Spinal cord (tissue), 10 donors: ENCODE data around the gene TARBP1. TPM values are rescaled to one million over a fixed set of nuclear protein-coding genes. Genes with fewer than 3 reads are reported as not detected.
A peak's percentile ranks its signal among the peaks of the same experiment; 100 is the strongest.

ENCODE experiments used
- DNase-seq, 6 donors: peaks; one replicate each; pipeline versions ENCODE4 v3.0.0 to v3.0.0-alpha.2; 2013 to 2015; ENCODE audit warnings: low spot score in 6 of 6, low read depth in 4 of 6
- H3K27ac ChIP-seq: one replicate; pipeline ENCODE4 v1.5.1; 2013; ENCODE audit warnings: low read depth, low read length, control low read depth
- H3K27me3 ChIP-seq: one replicate; pipeline ENCODE4 v1.6.1; 2013; ENCODE audit warnings: low read length; ENCODE audit not compliant: control insufficient read depth, insufficient read depth
- H3K36me3 ChIP-seq: one replicate; pipeline ENCODE4 v1.6.1; 2013; ENCODE audit warnings: low read length; ENCODE audit not compliant: control insufficient read depth, insufficient read depth
- H3K4me1 ChIP-seq: one replicate; pipeline ENCODE4 v1.6.1; 2013; ENCODE audit warnings: low read length; ENCODE audit not compliant: control insufficient read depth, insufficient read depth
- H3K4me3 ChIP-seq: one replicate; pipeline ENCODE4 v1.5.1; 2013; ENCODE audit warnings: low read depth, low read length, control low read depth
- H3K9me3 ChIP-seq: one replicate; pipeline ENCODE4 v1.6.1; 2013; ENCODE audit warnings: low read length; ENCODE audit not compliant: control insufficient read depth, insufficient read depth
- WGBS: methylation state at CpG from one replicate; pipeline ENCODE4 v1.1.5; 2013; ENCODE audit warnings: missing lambda C conversion rate; ENCODE audit not compliant: insufficient coverage; 5-methylcytosine and 5-hydroxymethylcytosine counted together
- polyA plus RNA-seq, 2 donors: library from polyadenylated mRNA; unstranded; fragments of 120-200 nt; gene quantifications; one replicate each; pipeline ENCODE4 v1.2.1, GENCODE V29; 2013; ENCODE audit not compliant: insufficient read length in 2 of 2
- total RNA-seq, 2 donors: library from RNA; depleted of rRNA in 1 of 2; stranded (reverse); fragments of 120-200 nt in 1 of 2; fragments of >200 nt in 1 of 2; gene quantifications; one replicate each; pipeline versions ENCODE4 v1.2.3 to v1.2.4, GENCODE V29; 2013 to 2014
- donor health status: healthy.

Gene TARBP1
- total and polyA plus RNA-seq, 4 donors: 51.8 to 127 (median 73.6) TPM

- no peak for DNase-seq
- H3K27me3 ChIP-seq: no peaks in the 10 kb centered on the region
- H3K9me3 ChIP-seq: peaks cover 4% of the 10 kb centered on the region
- no peaks in the 10 kb centered on the region for H3K36me3 ChIP-seq
- WGBS: 100% methylated on average over 1 of the region's 1 CpG
- no peaks in the 10 kb centered on the region for H3K4me1 ChIP-seq
- no peak overlapping the region for H3K27ac ChIP-seq
- H3K4me3 ChIP-seq: no peak overlapping the region
These were observed 133.7 kb downstream of the TARBP1 start for GRCh38 chr1:234345237-234345636.

DNA sequence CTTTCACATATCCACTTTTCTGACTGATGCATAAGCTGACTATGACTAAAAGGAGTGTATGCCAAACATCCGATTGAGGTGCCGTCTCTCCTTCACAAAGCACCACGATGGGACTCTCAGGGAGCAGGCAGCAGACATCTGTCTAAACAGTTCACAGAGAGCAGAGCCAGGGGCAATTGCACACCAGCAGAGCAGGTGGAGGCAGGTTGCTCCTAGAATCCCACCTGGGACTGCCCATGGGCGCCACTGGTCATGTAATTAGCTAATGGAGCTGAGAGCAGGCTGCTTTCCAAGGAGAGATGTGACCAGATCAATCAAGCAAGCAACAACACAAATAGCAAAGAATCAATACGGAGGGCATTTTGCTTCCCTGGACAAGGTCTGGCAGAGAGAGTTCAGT, 136.2 kb downstream of the TARBP1 start:
- 73% methylated on average over 3 of the region's 5 CpGs for WGBS

More for the DNA sequence above, 136.2 kb downstream of the TARBP1 start:
- Histone ChIP-seq H3K27ac (no peak overlapping the region), H3K4me1 (no peaks in the 10 kb centered on the region), H3K4me3 (no peak overlapping the region), H3K36me3 (no peaks in the 10 kb centered on the region), H3K9me3 (peaks cover 6% of the 10 kb centered on the region), H3K27me3 (no peaks in the 10 kb centered on the region)
- DNase-seq: peak in 1 of 6 donors; percentile 7

Other genes with a start within 250 kb of the TARBP1 start
- gene COA6, start 105.7 kb downstream of the TARBP1 start, total RNA-seq: 10 to 100 TPM; 14.9 to 26.4 TPM
- gene COA6, start 105.7 kb downstream of the TARBP1 start, polyA plus RNA-seq: 10 to 100 TPM; 32.6 to 38.0 TPM
- gene IRF2BP2, start 131.0 kb upstream of the TARBP1 start, total RNA-seq: 100 to 1,000 TPM in 1 of 2 donors, 10 to 100 TPM in 1; 98.7 to 101 TPM
- 100 to 1,000 TPM; 105 TPM for gene IRF2BP2, start 131.0 kb upstream of the TARBP1 start, polyA plus RNA-seq